Loucy (cell line): ENCODE data around the gene DCPS.
A peak's percentile ranks its signal among the peaks of the same experiment; 100 is the strongest.
"Not testable (repeated sequence)": the region's sequence is repeated elsewhere in the genome, so short reads cannot be mapped to it uniquely, and the experiment has no call there.

Source experiments
- H2AFZ ChIP-seq: fragments of 200-600 bp; sonication (generic); 2 replicates; pipeline ENCODE4 v1.6.0; 2016; ENCODE audit warnings: antibody characterized with exemption, mild to moderate bottlenecking, low read length, moderate library complexity
- H3F3A ChIP-seq: fragments of 200-600 bp; 2 replicates; pipeline ENCODE4 v1.6.0; 2016; ENCODE audit warnings: antibody characterized with exemption, low read depth, mild to moderate bottlenecking
- H3K27me3 ChIP-seq: fragments of 200-600 bp; sonication (generic); 2 replicates; pipeline ENCODE4 v1.6.1; 2014; ENCODE audit warnings: low read length, mild to moderate bottlenecking; ENCODE audit not compliant: insufficient read depth, poor library complexity, severe bottlenecking
- H3K36me3 ChIP-seq: fragments of 200-600 bp; sonication (generic); 2 replicates; pipeline ENCODE4 v1.6.1; 2016; ENCODE audit warnings: low read length; ENCODE audit not compliant: insufficient read depth
- H3K4me1 ChIP-seq: fragments of 200-600 bp; sonication (generic); 2 replicates; pipeline ENCODE4 v1.5.1; 2014; ENCODE audit warnings: low read length, mild to moderate bottlenecking; ENCODE audit not compliant: insufficient read depth, poor library complexity, severe bottlenecking
- H3K4me2 ChIP-seq: fragments of 200-600 bp; sonication (generic); 2 replicates; pipeline ENCODE4 v1.6.0; 2014; ENCODE audit warnings: antibody characterized with exemption, low read length, low read depth, mild to moderate bottlenecking; ENCODE audit not compliant: poor library complexity, severe bottlenecking
- H3K4me3 ChIP-seq: fragments of 200-600 bp; sonication (generic); 2 replicates; pipeline ENCODE4 v1.5.1; 2014; ENCODE audit warnings: low read length, mild to moderate bottlenecking, mixed read lengths; ENCODE audit not compliant: poor library complexity, severe bottlenecking
- H3K79me2 ChIP-seq: fragments of 200-600 bp; sonication (generic); 2 replicates; pipeline ENCODE4 v1.6.1; 2014; ENCODE audit warnings: low read length; ENCODE audit not compliant: insufficient read depth
- H3K9ac ChIP-seq: fragments of 200-600 bp; sonication (generic); 2 replicates; pipeline ENCODE4 v1.6.0; 2014; ENCODE audit warnings: mild to moderate bottlenecking, low read depth, low read length, moderate library complexity; ENCODE audit not compliant: poor library complexity, severe bottlenecking
- H3K9me2 ChIP-seq: fragments of 200-600 bp; sonication (generic); replicated peaks from 2 replicates; pipeline ENCODE4 v1.6.1; 2016; ENCODE audit warnings: low read depth, low read length, mixed read lengths
- H3K9me3 ChIP-seq: fragments of 200-600 bp; sonication (generic); 2 replicates; pipeline ENCODE4 v1.6.1; 2014; ENCODE audit warnings: mild to moderate bottlenecking, antibody characterized with exemption, low read length, low read depth; ENCODE audit not compliant: insufficient read depth
- H4K20me1 ChIP-seq: fragments of 200-600 bp; sonication (generic); 2 replicates; pipeline ENCODE4 v1.6.0; 2014; ENCODE audit warnings: antibody characterized with exemption, low read length, mild to moderate bottlenecking; ENCODE audit not compliant: insufficient read depth, poor library complexity, severe bottlenecking
- EZH2phosphoT487 ChIP-seq: fragments of 200-600 bp; IDR thresholded peaks from 2 replicates; pipeline ENCODE4 v1.6.1; 2018; ENCODE audit warnings: antibody characterized with exemption, mild to moderate bottlenecking, moderate library complexity, borderline replicate concordance
- TF ChIP-seq, protein P1 (sequence below): fragments of 200-600 bp; sonication (generic); conservative IDR thresholded peaks from 2 replicates; pipeline ENCODE4 v1.5.1; 2014; ENCODE audit warnings: mild to moderate bottlenecking, antibody characterized with exemption, low read length

Gene DCPS

GRCh38 chr11:126383339-126384335, 79.8 kb downstream of the DCPS start:
- H3K36me3 ChIP-seq, result peaks cover 4% of the 10 kb centered on the region; the same call in 1 of the 2 replicates
- no peaks in the 10 kb centered on the region for H3K9me3 ChIP-seq
- no peaks in the 10 kb centered on the region for H3K9me2 ChIP-seq
- no peak for TF ChIP-seq EZH2phosphoT487
- TF ChIP-seq, protein P1, sequence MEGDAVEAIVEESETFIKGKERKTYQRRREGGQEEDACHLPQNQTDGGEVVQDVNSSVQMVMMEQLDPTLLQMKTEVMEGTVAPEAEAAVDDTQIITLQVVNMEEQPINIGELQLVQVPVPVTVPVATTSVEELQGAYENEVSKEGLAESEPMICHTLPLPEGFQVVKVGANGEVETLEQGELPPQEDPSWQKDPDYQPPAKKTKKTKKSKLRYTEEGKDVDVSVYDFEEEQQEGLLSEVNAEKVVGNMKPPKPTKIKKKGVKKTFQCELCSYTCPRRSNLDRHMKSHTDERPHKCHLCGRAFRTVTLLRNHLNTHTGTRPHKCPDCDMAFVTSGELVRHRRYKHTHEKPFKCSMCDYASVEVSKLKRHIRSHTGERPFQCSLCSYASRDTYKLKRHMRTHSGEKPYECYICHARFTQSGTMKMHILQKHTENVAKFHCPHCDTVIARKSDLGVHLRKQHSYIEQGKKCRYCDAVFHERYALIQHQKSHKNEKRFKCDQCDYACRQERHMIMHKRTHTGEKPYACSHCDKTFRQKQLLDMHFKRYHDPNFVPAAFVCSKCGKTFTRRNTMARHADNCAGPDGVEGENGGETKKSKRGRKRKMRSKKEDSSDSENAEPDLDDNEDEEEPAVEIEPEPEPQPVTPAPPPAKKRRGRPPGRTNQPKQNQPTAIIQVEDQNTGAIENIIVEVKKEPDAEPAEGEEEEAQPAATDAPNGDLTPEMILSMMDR, result no peak
- no peaks in the 10 kb centered on the region for H3K27me3 ChIP-seq
- H3F3A ChIP-seq, result no peaks in the 10 kb centered on the region
- H3K4me3 ChIP-seq, result no peak overlapping the region
- H3K79me2 ChIP-seq, result peaks cover 83% of the 10 kb centered on the region
- no peak overlapping the region for H2AFZ ChIP-seq
- no peaks in the 10 kb centered on the region for H4K20me1 ChIP-seq
- H3K4me1 ChIP-seq, result peaks cover 26% of the 10 kb centered on the region
- H3K4me2 ChIP-seq, result no peak overlapping the region
- H3K9ac ChIP-seq, result no peak overlapping the region

DNA sequence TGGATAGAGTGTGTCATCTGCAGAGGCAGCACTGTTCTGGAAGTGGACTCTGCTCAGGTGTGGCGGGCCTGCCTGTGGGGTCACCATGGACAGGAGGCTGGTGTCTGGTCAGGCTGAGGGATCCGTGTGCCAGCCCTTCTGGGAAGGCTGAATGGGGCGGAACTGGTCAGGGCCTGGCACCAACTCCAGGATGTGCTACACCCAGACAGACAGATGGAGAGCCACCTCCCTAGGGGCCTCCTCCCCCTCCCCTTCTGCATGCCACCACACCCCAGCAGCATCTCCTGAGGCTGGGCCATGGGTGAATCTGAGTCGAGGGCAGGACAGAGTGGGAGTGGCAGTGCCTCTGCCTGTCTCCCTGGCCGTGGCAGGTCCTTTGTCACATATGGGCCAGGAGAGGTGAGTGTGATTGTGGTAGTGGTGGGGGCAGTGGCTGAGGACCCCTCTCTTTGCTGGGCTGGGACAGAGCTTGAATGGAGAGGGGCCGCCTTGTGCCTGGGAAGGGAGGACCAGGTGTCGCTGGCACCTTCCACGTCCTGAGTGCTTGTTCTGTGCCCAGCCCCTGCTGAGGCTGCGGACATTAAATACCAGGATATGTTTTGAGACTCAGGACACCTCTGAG, 80.7 kb downstream of the DCPS start:
- Histone ChIP-seq H3K9me2 (no peaks in the 10 kb centered on the region), H3K4me1 (peaks cover 26% of the 10 kb centered on the region), H3F3A (no peaks in the 10 kb centered on the region), H3K36me3 (peaks cover 4% of the 10 kb centered on the region; the same call in 1 of the 2 replicates), H2AFZ (no peak overlapping the region), H3K9me3 (no peaks in the 10 kb centered on the region), H4K20me1 (no peaks in the 10 kb centered on the region), H3K4me3 (no peak overlapping the region), H3K79me2 (peaks cover 85% of the 10 kb centered on the region), H3K4me2 (no peak overlapping the region), H3K9ac (no peak overlapping the region), H3K27me3 (no peaks in the 10 kb centered on the region)
- TF ChIP-seq, protein P1, result no peak
- no peak for TF ChIP-seq EZH2phosphoT487

- H3K79me2 ChIP-seq, result peaks cover 84% of the 10 kb centered on the region
- H3K4me1 ChIP-seq, result peaks cover 38% of the 10 kb centered on the region
- H3K27me3 ChIP-seq, result no peaks in the 10 kb centered on the region
- H3K9ac ChIP-seq, result peak overlapping the region; percentile 12
- H3K4me2 ChIP-seq, result peak overlapping the region; percentile 34
- H2AFZ ChIP-seq, result no peak overlapping the region
- H3K9me3 ChIP-seq, result no peaks in the 10 kb centered on the region
- H3K4me3 ChIP-seq, result peak overlapping the region; percentile 14
- 0 out of 2 replicates have a peak, but pooled peaks cover under 1% of the 10 kb centered on the region for H3F3A ChIP-seq
- H4K20me1 ChIP-seq, result no peaks in the 10 kb centered on the region
- no peaks in the 10 kb centered on the region for H3K36me3 ChIP-seq
- H3K9me2 ChIP-seq, result no peaks in the 10 kb centered on the region
- TF ChIP-seq, protein P1, result no peak
- no peak for TF ChIP-seq EZH2phosphoT487
Measured at GRCh38 chr11:126385991-126386728, 82.3 kb downstream of the DCPS start.

DNA sequence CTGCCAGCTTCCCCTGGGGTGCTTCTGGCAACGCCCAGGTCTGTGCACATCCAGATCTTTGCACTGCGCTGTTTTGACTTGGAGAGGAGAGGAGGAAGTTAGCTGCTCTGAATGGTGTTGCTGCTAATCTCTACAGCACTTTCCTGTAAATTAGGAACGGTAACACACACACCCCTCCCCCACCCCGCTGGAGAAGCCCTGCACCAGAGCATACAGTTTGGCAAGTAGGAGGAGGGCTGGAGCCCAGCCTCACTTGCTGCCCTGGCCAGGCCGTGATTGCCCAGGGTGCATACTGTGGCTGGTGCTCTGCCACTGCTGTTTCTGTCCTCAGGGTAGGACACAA, 82.8 kb downstream of the DCPS start:
- H3F3A ChIP-seq, H3K9me2 ChIP-seq, H4K20me1 ChIP-seq, H3K9me3 ChIP-seq, H3K27me3 ChIP-seq, H2AFZ ChIP-seq, H3K36me3 ChIP-seq: not testable (repeated sequence)
- peak overlapping the region; percentile 12 for H3K9ac ChIP-seq
- peak overlapping the region; percentile 14 for H3K4me3 ChIP-seq
- H3K79me2 ChIP-seq, result peaks cover 89% of the 10 kb centered on the region
- peak overlapping the region; percentile 34 for H3K4me2 ChIP-seq
- H3K4me1 ChIP-seq, result peaks cover 43% of the 10 kb centered on the region
